DMS53 treated with DMSO at 0.1 percent for 48 hours (cell line): Measurements from ENCODE around the gene KAZN.

Source experiments
- DNase-seq: peaks from one replicate; lab custom pipeline; 2025; ENCODE audit not compliant: unreplicated experiment; lab: John Stamatoyannopoulos, UW

The KAZN gene

DNA sequence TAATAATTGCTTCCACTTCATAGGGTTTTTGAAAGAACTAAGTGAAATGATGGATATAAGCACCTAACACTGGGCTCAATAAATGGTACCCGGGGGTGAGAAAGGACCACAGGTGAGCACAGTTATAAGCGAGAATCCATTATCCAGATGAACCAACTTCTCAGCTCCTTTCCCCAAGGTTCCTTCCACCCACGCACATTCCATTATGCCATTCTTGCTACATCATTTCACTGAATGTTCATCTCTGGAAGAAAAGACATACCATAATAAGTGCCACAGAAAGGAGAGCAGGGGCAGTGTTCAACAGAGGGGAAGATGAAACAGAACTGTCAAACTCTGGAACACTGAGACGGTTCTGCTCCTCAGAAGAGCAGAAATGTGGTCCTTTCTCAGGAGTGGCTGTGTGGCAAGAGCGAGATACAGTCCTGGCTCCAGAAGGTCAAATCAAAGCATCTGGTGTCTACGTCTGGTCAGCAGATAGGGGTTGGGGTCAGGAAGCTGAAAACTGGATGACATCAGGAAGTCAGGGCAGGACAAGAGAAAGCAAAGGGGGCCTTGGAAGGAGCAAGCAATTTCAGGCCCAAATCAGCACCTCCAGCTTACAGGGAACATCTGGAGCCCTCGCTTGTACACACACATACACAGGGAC lies 299.6 kb downstream of the KAZN start:
- no peak for DNase-seq

DNA sequence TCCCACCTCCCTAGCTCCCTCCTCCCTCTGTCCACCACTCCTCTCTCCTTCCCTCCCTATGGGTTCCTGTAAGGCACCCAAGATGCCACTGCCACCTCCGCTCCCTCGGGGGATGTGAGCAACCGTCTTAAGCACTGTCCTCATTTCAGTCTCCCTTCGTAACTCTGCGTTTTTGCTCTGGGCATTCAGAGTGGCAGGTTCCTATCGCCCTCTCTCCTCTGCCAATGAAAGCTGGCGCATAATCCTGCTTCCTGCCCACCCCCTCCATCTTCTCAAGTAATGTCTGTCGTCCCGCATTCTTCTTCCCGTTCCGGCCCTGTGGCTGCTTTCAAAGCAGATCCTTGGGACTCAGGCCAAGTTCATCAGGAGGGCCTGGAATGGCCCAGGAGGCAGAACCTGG lies 301.2 kb downstream of the KAZN start:
- DNase-seq, result no peak

DNA sequence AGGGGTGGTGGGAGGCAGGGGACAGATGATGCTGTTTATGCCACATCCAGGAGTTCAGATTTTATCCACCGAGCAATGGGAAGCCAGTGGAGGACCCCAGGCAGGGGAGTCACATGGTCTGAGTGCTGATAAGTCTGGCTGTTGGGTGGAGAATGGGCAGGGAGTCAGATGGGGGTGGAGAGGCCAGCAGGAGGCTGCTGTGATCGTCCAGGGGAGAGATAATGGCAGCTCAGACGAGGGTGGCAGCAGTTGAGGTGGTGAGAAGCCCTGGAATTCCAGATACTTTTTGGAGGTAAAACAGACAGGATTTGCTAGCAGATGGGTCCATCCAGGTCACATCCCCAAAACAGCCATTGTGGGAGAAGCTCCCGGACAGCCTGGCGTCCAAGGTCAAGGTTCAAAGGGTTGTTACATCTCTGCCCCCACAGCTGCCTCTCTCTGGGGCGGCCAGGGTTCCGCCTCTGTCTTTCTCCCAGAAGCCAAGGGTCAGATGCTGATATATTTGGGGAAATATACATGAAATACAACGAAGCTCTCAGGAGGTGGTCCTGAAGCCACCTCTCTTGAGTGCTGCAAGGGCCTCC lies 303.0 kb downstream of the KAZN start:
- DNase-seq, result no peak

DNA sequence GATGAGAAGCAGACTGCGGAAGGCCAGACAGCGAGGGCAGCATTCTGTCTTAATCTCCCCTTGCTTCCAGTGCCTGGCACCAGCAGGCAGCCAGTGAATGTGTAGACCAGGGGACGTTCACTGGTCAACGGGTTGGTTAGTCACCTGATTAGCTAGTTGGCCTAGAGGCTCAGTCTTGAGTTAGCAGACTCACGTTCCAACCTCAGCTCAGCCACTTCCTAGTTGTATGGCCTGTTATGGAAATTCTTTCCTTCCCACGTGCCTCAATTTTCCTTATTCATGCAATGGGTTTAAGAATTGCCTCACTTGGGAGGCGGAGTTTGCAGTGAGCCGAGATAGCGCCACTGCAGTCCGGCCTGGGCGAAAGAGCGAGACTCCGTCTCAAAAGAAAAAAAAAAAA lies 305.4 kb downstream of the KAZN start:
- DNase-seq, result no peak

DNA sequence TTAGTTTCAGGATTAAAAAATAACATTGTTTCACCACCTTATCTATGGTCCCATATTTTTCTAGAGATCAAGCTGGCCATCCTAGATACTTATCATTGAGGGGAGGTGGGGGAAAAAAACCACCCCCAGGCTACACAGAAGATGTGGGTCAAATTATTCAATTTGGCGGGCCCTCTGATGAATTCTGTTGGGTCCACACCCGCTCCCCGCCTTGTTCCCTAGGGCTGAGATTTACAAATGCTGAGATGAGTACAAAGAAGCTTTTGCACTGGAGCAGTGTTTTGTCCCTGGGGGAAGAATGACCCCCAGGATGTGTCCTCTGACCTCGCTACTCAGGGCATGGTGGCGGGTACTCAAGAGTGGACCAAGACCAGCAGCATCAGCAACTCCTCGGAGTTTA lies 308.2 kb downstream of the KAZN start:
- no peak for DNase-seq

DNA sequence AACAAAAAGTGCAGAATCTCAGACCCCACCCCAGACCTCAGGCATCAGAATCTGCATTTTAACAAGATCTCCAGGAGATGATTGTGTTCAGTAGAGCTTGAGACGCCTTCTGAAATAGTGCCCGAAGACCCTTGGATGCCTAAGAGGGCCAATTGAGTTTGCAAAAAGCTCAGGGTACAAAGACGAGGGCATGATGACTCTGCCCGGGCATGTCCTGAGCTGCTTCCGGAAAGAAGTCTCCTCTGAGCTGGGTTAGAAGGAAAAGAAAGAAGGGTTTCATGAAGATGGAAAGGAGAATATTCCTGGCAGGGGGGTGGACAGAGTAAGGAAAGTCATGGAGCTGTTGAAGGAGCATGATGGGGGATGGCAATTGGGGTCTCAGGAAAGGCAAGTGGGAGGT lies 308.9 kb downstream of the KAZN start:
- no peak for DNase-seq

GRCh38 chr1:14909273-14909672 lies 310.8 kb downstream of the KAZN start:
- no peak for DNase-seq

GRCh38 chr1:14909920-14910460 lies 311.5 kb downstream of the KAZN start:
- DNase-seq, result no peak

GRCh38 chr1:14910984-14911721 lies 312.7 kb downstream of the KAZN start:
- DNase-seq, result no peak

DNA sequence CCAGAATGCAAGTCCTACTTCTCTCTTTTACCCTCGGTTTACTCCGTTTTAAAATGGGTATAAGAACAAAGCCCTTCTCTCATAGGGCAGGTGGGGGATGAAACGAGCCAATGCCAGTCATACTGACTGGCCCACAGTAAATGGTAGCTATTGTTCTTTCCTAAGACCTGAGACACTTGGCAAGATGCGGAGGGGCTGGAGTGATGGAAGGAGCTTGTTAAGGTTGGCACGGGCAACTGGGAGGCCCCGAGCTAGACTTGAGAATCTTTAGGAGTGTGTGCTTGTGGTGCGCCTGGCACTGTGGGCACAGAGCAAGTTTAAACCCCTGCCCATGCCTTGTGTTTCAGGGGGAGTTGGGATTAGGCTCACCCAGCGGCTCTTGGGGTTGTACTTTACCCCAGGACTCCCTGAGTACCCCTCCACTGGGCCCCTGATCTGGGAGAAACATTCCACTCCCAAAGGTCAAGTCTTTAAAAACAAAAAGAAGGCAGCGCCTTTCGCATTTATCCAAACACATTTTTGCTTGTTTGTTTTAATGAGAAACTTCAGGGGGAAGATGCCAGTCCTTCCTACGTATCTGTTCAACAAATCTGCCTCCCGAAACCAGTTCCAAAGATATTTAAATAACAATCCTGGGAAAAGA lies 314.5 kb downstream of the KAZN start:
- DNase-seq, result no peak

GRCh38 chr1:14913482-14914177 lies 315.1 kb downstream of the KAZN start:
- DNase-seq, result no peak

- no peak for DNase-seq
Measured at GRCh38 chr1:14914351-14914988, 316.0 kb downstream of the KAZN start.

DNA sequence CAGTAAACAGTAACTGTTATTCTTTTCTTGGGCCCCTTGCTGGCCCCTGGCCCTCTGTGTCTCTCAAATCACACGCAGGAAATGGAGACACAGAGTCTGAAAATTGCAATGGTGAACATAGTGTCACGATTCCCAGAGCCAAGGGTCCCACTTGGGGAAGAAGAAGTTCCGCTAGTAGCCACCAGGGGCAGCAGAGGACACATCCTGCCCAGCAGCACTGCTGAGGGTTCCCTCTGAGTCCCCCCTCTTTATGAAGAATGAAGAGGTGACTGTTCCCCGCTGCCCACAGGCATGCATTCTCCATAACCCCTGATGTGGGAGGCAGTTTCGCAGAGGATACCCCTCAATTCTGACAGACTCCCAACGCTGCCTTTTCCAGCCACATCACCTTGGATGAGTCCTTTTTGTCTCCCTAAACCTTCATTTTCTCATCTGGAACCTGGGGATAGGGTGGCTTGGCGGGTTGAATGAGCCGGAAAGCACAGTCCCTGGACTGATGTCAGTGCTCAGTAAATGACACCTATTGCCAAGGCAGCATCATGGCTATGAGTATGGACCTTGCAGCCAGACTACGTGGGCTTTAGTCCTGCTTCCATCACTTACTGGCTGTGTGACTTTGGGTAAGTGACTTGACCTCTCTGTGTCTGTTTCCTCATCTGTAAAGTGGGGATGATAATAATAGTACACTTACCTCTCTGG lies 317.0 kb downstream of the KAZN start:
- no peak for DNase-seq

DNA sequence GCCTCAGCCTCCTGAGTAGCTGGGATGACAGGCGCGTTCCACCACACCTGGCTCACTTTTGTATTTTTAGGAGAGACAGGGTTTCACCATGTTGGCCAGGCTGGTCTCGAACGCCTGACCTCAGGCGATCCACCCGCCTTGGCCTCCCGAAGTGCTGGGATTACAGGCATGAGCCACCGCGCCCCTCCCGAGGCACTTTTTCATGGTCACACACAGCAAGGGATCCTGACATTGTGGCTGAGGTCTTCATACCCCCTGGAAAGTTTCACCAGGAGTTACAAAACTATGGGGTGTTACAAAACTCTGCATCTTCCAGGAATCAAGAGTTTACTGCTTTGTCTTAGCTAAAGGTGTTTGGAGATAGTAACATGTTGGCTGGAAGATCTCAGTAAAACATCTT lies 320.8 kb downstream of the KAZN start:
- DNase-seq, result no peak

GRCh38 chr1:14919751-14920150 lies 321.3 kb downstream of the KAZN start:
- no peak for DNase-seq

DNA sequence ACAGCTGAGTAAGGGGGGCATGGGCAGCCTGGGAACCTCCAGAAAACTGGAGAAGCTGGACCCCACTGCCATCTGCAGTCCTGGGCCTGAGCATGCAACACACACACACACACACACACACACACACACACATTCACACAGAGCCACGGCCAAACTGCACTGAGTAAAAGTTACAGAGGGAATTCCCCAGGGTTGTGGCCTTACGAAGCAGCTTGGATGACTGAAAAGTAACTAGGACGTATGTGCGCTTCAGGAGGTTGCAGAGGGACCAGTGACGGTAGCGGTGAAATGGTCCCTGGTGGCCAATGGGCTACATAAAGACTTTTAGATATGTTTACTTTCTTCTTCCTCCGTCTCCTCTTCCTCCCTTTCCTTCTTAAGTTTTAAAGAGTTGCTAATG lies 322.6 kb downstream of the KAZN start:
- no peak for DNase-seq

DNA sequence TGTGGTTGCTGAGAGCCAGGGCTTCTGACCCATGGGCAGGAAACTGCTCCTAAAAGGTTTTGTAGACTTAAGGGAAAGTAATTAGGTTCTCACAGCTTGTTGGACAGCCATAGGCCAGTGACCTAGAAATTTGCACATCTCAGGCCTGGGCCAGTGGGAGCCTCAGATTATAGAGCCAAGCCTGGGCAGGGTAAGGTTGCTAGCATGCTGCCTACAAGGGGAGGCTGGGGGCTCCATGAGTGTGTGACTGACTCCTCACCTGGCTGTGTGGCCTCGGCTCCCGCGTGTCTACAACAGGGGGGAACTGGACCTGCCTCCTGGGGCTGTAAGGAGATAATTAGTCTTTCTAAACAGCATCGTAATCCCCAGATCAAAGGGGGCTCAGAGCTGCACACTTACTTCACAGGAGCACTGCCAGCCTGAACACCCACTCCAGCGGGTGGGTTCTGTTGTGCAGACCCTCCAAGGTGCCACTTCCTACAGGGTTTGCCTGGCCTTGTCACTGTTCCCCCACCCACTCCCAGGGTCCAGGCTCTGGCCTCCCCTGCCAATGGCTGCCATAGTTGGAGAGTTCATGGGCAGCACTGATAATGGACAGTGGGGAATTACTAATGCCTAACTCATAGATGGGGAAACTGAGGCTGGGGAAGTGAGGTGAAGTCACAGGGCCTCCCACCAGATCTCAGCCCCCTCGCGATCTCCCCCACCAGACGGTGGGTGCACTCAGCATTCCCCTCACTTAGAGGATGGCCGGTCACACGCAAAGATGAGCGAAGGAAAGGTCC lies 324.6 kb downstream of the KAZN start:
- no peak for DNase-seq

- no peak for DNase-seq
Measured at GRCh38 chr1:14923727-14924452, 325.4 kb downstream of the KAZN start.
